ENCODE results near the gene GPN2.

The GPN2 gene

GRCh38 chr1:26889551-26890466, at the start of gene GPN2:
GPN2 (minus strand) TSS chr1:26890283; CDS start chr1:26890096, 187 bp downstream.
- DNase-seq: peak; percentile 73

DNA sequence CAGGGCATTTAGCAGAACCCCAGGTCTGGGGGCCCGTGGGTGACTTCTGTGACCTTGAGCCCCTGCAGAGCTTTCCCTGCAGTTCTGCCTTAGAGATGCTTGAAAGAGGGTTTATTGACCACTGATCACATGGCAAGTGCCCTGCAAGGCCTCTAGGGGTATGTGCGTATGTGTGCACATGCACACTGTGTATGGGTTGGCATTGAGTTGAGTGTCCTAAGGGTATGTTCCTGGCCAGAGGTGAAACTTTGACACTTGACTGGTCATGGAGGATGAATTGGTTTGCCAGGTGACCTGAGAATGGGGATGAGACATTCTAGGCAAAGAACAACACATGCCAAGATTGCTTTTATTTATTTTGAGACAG, 48.6 kb upstream of the GPN2 start:
- no peak for DNase-seq

DNA sequence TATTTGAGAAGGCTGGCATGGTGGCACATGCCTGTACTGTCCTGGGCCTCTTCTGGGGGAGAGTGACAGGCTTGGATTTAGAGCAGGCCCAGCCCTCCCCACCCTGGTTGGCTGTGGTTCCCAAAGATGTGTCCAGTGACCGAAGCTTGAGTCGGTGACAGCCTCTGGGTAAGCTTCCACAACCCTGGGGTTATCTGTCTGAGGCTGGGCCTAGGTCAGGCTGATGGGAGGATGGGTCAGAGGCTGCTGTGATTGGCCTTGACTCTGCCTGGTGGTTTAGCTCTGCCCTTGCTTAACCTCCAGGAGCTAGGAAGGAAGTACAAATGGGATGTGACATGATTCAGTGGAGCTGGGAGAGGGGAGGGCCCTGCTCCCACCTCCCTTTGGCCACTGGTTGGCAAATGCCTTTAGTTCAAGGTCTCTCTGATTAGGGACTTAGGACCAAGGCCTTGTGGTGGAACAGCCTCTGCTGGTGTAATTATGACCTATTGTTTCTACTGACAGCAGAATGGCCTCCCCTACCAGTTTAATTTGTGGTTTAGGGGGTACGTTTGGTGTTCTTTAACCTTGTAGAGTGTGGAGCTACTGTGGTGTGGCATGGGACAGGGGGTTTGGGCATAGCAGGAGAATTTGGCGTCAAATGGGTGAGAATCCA, 48.0 kb upstream of the GPN2 start:
- DNase-seq: no peak

- DNase-seq: no peak
Observed at GRCh38 chr1:26936823-26937222, 46.7 kb upstream of the GPN2 start.

- no peak for DNase-seq
Observed at GRCh38 chr1:26932531-26932930, 42.4 kb upstream of the GPN2 start.

DNA sequence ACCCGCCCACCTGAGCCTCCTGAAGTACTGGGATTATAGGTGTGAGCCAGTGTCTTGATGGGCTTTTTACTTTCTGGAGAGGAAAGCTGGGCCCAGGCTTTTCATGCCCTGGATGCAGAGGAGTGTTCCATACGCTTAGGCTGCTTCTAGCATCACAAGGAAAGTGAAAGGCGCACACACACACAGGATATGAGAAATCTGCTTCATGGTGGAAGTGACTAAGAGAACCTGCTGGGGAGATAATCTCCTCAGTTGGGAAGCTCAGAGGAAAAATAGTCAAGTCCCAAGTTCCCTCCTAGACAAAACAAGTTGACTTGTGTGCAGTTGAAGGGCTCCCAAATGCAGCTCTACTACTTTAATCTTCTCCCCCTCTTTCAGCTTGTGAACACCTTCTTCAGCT, 33.6 kb upstream of the GPN2 start:
- no peak for DNase-seq

- no peak for DNase-seq
Observed at GRCh38 chr1:26922901-26923300, 32.8 kb upstream of the GPN2 start.

DNA sequence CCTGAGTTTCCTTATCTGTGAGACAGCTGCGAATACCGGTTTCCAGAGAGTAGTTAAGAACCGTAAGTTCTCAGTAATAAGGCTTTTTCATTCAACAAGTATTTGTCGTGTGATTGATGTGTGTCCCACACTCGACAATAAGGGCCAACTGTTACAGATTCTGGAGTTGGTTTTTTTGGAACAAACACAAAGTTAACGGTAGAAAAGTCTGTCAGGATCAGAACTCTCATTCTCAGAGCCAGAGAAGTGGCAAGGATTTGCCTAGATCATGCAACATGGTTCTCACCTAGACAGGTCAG, 32.3 kb upstream of the GPN2 start:
- DNase-seq: no peak

- peak; percentile 98 for DNase-seq
Observed at GRCh38 chr1:26921540-26922430, 31.7 kb upstream of the GPN2 start, which contains the start of gene NUDC. NUDC (plus strand) TSS chr1:26921743; CDS start chr1:26921849, 106 bp downstream.

GRCh38 chr1:26921126-26921539, 31.1 kb upstream of the GPN2 start:
- no peak for DNase-seq

GRCh38 chr1:26915204-26915842, 25.2 kb upstream of the GPN2 start:
- DNase-seq: no peak

- DNase-seq: peak; percentile 99
Observed at GRCh38 chr1:26913754-26914619, 23.9 kb upstream of the GPN2 start, which contains the start of gene NR0B2. NR0B2 (minus strand) TSS chr1:26913975; CDS start chr1:26913940, 35 bp downstream.

GRCh38 chr1:26913389-26913753, 23.3 kb upstream of the GPN2 start:
- DNase-seq: no peak

DNA sequence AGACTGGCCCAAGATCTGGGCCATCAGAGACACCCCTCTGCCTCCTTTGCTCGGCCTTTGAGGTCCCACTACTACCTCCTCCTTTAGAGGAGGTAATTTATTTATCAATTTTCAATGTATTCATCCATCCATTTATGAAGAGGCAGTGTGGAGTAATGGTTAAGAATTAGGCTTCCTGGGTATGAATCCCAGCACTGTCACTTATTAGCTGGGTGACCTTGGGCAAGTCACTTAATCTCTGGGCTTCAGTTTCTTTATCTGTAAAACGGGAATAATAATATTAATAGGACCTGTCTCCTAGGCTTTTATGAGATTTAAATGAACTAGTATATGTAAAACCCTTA, 22.0 kb upstream of the GPN2 start:
- no peak for DNase-seq

GRCh38 chr1:26911399-26912146, 21.5 kb upstream of the GPN2 start:
- DNase-seq: no peak

GRCh38 chr1:26910343-26911160, 20.5 kb upstream of the GPN2 start:
- DNase-seq: no peak

GRCh38 chr1:26909951-26910342, 19.9 kb upstream of the GPN2 start:
- no peak for DNase-seq

- DNase-seq: no peak
Observed at GRCh38 chr1:26907071-26907917, 17.2 kb upstream of the GPN2 start.

GRCh38 chr1:26900815-26901511, 10.9 kb upstream of the GPN2 start:
- no peak for DNase-seq
